ENCODE measurements around the gene SLC1A3.

DNA sequence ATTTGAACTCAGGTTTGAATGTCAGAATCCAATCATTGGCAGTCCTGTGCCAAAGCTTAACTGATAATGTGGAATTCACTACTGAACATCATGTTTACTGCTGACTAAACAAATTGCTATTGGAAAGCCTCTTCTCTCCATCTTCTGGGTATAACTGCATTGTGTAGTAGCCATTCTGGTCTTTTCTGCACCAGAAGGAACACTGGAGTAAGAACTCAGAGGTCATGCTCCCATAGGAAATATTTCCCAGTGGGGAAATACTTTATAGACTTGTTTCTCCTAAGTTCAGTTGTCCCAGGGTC is 25.9 kb downstream of the SLC1A3 start:
- no peak for TF ChIP-seq ZNF274 (IDR thresholded peaks at IDR 0.05; ENCODE audit: low read depth, low read length)
- no peak for TF ChIP-seq YY1 (IDR thresholded peaks at IDR 0.05; ENCODE audit: insufficient read depth, insufficient read length)
- TF ChIP-seq SUZ12 (IDR thresholded peaks at IDR 0.05; ENCODE audit: extremely low read depth, insufficient read depth, insufficient read length): no peak
